ENCODE measurements around the gene CD8B.
"Not testable (repeated sequence)": the region's sequence is repeated elsewhere in the genome, so short reads cannot be mapped to it uniquely, and the experiment has no call there.

DNA sequence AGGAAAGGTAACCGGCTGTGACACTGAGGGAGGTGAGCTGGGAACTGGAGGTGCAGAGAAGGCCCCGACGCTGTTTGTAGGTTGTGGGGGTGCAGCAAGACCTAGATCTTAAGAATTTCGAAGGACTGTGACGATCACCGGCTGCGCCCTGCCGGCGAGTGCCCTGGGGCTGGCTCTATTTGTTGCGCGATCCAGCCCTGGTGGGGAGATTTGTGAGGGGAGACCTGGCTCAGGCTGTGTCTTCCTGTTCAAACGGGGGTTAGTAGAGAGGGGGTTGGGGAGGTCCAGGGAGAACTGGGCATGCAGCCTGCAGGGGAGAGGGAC lies 656 bp upstream of the CD8B start:
- TF ChIP-seq, protein P1, sequence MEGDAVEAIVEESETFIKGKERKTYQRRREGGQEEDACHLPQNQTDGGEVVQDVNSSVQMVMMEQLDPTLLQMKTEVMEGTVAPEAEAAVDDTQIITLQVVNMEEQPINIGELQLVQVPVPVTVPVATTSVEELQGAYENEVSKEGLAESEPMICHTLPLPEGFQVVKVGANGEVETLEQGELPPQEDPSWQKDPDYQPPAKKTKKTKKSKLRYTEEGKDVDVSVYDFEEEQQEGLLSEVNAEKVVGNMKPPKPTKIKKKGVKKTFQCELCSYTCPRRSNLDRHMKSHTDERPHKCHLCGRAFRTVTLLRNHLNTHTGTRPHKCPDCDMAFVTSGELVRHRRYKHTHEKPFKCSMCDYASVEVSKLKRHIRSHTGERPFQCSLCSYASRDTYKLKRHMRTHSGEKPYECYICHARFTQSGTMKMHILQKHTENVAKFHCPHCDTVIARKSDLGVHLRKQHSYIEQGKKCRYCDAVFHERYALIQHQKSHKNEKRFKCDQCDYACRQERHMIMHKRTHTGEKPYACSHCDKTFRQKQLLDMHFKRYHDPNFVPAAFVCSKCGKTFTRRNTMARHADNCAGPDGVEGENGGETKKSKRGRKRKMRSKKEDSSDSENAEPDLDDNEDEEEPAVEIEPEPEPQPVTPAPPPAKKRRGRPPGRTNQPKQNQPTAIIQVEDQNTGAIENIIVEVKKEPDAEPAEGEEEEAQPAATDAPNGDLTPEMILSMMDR (IDR thresholded peaks at IDR 0.05; ENCODE audit: insufficient read depth, low read depth, low read length): not testable (repeated sequence)
- TF ChIP-seq EZH2 (IDR thresholded peaks at IDR 0.05; ENCODE audit: insufficient read depth, low read length): not testable (repeated sequence)
